GM12878 (cell line): Measurements from ENCODE around the gene SPRED3. TPM values are rescaled to one million over a fixed set of nuclear protein-coding genes. Genes with fewer than 3 reads are reported as not detected.

Source experiments
- ATAC-seq: fragments of 200-7000 bp; cut with Tn5 transposase; 3 replicates; pipeline ENCODE4 v1.9.1; 2020; ENCODE audit warnings: mild to moderate bottlenecking, moderate library complexity
- BruUV-seq: library from RNA; stranded (reverse); fragments of 400-500 nt; replicated peaks from 2 replicates; lab custom pipeline; 2021; lab: Mats Ljungman, UMichigan
- CTCF ChIA-PET: fragments of 300-600 bp; sonication (Branson Sonifier 250); formaldehyde crosslinking; extraction: SDS; loops from one replicate; lab custom pipeline; 2021; ENCODE audit warnings: inconsistent platforms; lab: Yijun Ruan, JAX
- POLR2A ChIA-PET: fragments of 350-600 bp; formaldehyde crosslinking; extraction: SDS; loops from one replicate; lab custom pipeline; 2021; ENCODE audit warnings: inconsistent platforms; lab: Charles Lee
- RAD21 ChIA-PET: fragments of 300-600 bp; sonication (Branson Sonifier 250); formaldehyde crosslinking; loops from one replicate; lab custom pipeline; 2023; ENCODE audit warnings: antibody characterized with exemption; ENCODE audit not compliant: unreplicated experiment; lab: Charles Lee
- SMC1A ChIA-PET: fragments of 300-600 bp; sonication (Branson Sonifier 250); formaldehyde crosslinking; loops from one replicate; lab custom pipeline; 2023; ENCODE audit not compliant: unreplicated experiment, uncharacterized antibody; lab: Charles Lee
- DNase-seq: peaks from one replicate; pipeline ENCODE4 v3.0.0-alpha.2; 2011; ENCODE audit warnings: low read depth, low spot score
- FAIRE-seq: peaks from 3 replicates; lab custom pipeline; 2011; peaks lifted over from hg19 to GRCh38; lab: Jason Lieb, UNC
- H2AFZ ChIP-seq: 2 replicates; pipeline ENCODE4 v1.6.0; 2011; ENCODE audit warnings: low read depth, low read length, control low read depth; ENCODE audit not compliant: control insufficient read depth
- H3K27ac ChIP-seq: 2 replicates; pipeline ENCODE4 v1.5.1; 2011; ENCODE audit warnings: control low read depth; ENCODE audit not compliant: control insufficient read depth, insufficient read depth
- H3K27me3 ChIP-seq, 2 experiments: replicated peaks in 1 of 2; 2 replicates each; pipeline versions ENCODE4 v1.6.0 to v1.6.1; 2011; ENCODE audit warnings: low read length in 1 of 2; ENCODE audit not compliant: control insufficient read depth in 2 of 2, insufficient read depth in 2 of 2
- H3K36me3 ChIP-seq, 2 experiments: 2 replicates each; pipeline ENCODE4 v1.5.1; 2011; ENCODE audit warnings: low read length in 1 of 2; ENCODE audit not compliant: control insufficient read depth in 2 of 2, insufficient read depth in 2 of 2
- H3K4me1 ChIP-seq: 2 replicates; pipeline ENCODE4 v1.6.1; 2011; ENCODE audit warnings: mild to moderate bottlenecking, low read length, moderate library complexity, mixed read lengths; ENCODE audit not compliant: control insufficient read depth, insufficient read depth
- H3K4me2 ChIP-seq: 2 replicates; pipeline ENCODE4 v1.6.0; 2011; ENCODE audit warnings: control low read depth; ENCODE audit not compliant: control insufficient read depth, insufficient read depth
- H3K4me3 ChIP-seq: fragments of 200-600 bp; sonication (generic); 2 replicates; pipeline ENCODE4 v1.5.1; 2016
- H3K79me2 ChIP-seq: 2 replicates; pipeline ENCODE4 v1.6.0; 2011; ENCODE audit warnings: low read length; ENCODE audit not compliant: control insufficient read depth, insufficient read depth
- H3K9ac ChIP-seq: 2 replicates; pipeline ENCODE4 v1.8.0; 2011; ENCODE audit warnings: low read length, control low read depth, mixed read lengths; ENCODE audit not compliant: control insufficient read depth, insufficient read depth
- H3K9me3 ChIP-seq: replicated peaks from 3 replicates; pipeline ENCODE4 v1.5.1; 2011; ENCODE audit warnings: mild to moderate bottlenecking, low read length; ENCODE audit not compliant: control insufficient read depth, insufficient read depth
- H4K20me1 ChIP-seq: 2 replicates; pipeline ENCODE4 v1.6.0; 2011; ENCODE audit not compliant: control insufficient read depth, insufficient read depth
- CBX3 ChIP-seq: fragments of 200-600 bp; sonication (generic); IDR thresholded peaks from 2 replicates; pipeline ENCODE4 v1.6.1; 2016; ENCODE audit warnings: low read depth, borderline replicate concordance
- ESRRA ChIP-seq: IDR thresholded peaks from 2 replicates; pipeline ENCODE4 v1.6.1; 2012; ENCODE audit warnings: mild to moderate bottlenecking, low read length, improper control_type of control experiment
- FOS ChIP-seq: IDR thresholded peaks from 3 replicates; pipeline ENCODE4 v1.6.1; 2011; ENCODE audit warnings: borderline replicate concordance; ENCODE audit not compliant: insufficient read length; ENCODE audit errors: extremely low read depth
- GATAD2B ChIP-seq: fragments of 450-650 bp; conservative IDR thresholded peaks from 2 replicates; pipeline ENCODE4 v1.6.1; 2017; ENCODE audit warnings: low read depth, mild to moderate bottlenecking, moderate library complexity
- HDAC2 ChIP-seq: fragments of 200-600 bp; sonication (generic); IDR thresholded peaks from 2 replicates; pipeline ENCODE4 v1.6.1; 2017
- IKZF2 ChIP-seq, 2 experiments: fragments of 450-650 bp; IDR thresholded peaks; 2 replicates each; pipeline ENCODE4 v1.6.1; 2017; ENCODE audit warnings: mild to moderate bottlenecking in 2 of 2, moderate library complexity in 2 of 2
- KAT2A ChIP-seq: conservative IDR thresholded peaks from 2 replicates; pipeline ENCODE4 v1.6.1; 2011; ENCODE audit warnings: low read depth, low read length; ENCODE audit not compliant: control insufficient read depth
- MYC ChIP-seq: IDR thresholded peaks from 2 replicates; pipeline ENCODE4 v1.6.1; 2011; ENCODE audit warnings: mild to moderate bottlenecking, low read length, moderate library complexity, inconsistent platforms; ENCODE audit not compliant: insufficient read depth, insufficient replicate concordance, insufficient read length, severe bottlenecking
- NBN ChIP-seq: fragments of 450-650 bp; IDR thresholded peaks from 2 replicates; pipeline ENCODE4 v1.6.1; 2016
- POLR2AphosphoS5 ChIP-seq: IDR thresholded peaks from 2 replicates; pipeline ENCODE4 v1.6.1; 2011; ENCODE audit warnings: mild to moderate bottlenecking, low read length, inconsistent platforms
- POU2F2 ChIP-seq: IDR thresholded peaks from 3 replicates; pipeline ENCODE4 v1.6.1; 2011; ENCODE audit warnings: low read depth, mild to moderate bottlenecking, low read length, borderline replicate concordance
- RAD21 ChIP-seq: IDR thresholded peaks from 2 replicates; pipeline ENCODE4 v1.6.1; 2011; ENCODE audit warnings: mild to moderate bottlenecking, low read depth, low read length, moderate library complexity; ENCODE audit not compliant: insufficient read depth
- RUNX3 ChIP-seq: IDR thresholded peaks from 2 replicates; pipeline ENCODE4 v1.6.1; 2012; ENCODE audit warnings: low read length, inconsistent platforms
- SIN3A ChIP-seq: IDR thresholded peaks from 2 replicates; pipeline ENCODE4 v1.6.1; 2012; ENCODE audit warnings: low read depth, low read length, improper control_type of control experiment
- SPI1 ChIP-seq: IDR thresholded peaks from 2 replicates; pipeline ENCODE4 v1.6.1; 2011; ENCODE audit warnings: low read depth, mild to moderate bottlenecking, low read length, moderate library complexity, borderline replicate concordance; ENCODE audit not compliant: insufficient read depth
- STAT1 ChIP-seq: fragments of 450-650 bp; conservative IDR thresholded peaks from 2 replicates; pipeline ENCODE4 v1.6.1; 2014; ENCODE audit warnings: antibody characterized with exemption, mild to moderate bottlenecking
- TCF7 ChIP-seq: IDR thresholded peaks from 2 replicates; pipeline ENCODE4 v1.6.1; 2014; ENCODE audit warnings: antibody characterized with exemption, borderline replicate concordance
- ZNF622 ChIP-seq: fragments of 450-650 bp; IDR thresholded peaks from 2 replicates; pipeline ENCODE4 v1.6.1; 2017; ENCODE audit warnings: mild to moderate bottlenecking, inconsistent platforms
- WGBS: methylation state at CpG from one replicate; pipeline ENCODE4 v1.1.6; 2016; ENCODE audit warnings: low lambda C conversion rate; ENCODE audit not compliant: insufficient replicate concordance, insufficient coverage; ENCODE audit errors: missing lambda C conversion rate; 5-methylcytosine and 5-hydroxymethylcytosine counted together
- in situ Hi-C: fragments of 300-500 bp; cut with MboI; formaldehyde crosslinking; loops from 9 replicates; pipeline ENCODE4 v1.14.3; 2018; ENCODE audit warnings: mixed read lengths
- intact Hi-C: fragments of 100-400 bp; cut with micrococcal nuclease; formaldehyde crosslinking; loops from one replicate; pipeline ENCODE4 v1.14.2; 2022; ENCODE audit not compliant: unreplicated experiment
- polyA plus RNA-seq, 11 experiments: library from polyadenylated mRNA; depleted of rRNA in 4 of 11; unstranded in 6 of 11; stranded (reverse) in 5 of 11; fragments of >200 nt; fragmentation: Nextera tagmentation in 4 of 11; fragmentation: Illumina TruSeq in 1 of 11; extraction: Ambion mirVana in 4 of 11; extraction: Trizol in 1 of 11; gene quantifications; 1 replicate in 1 of 11; 2 replicates in 10 of 11; pipeline versions ENCODE4 v1.2.1 to v1.2.3, GENCODE V29; 2011 to 2016; ENCODE audit warnings: inconsistent platforms in 2 of 11, missing spikeins in 2 of 11, low read depth in 1 of 11
- total RNA-seq, 4 experiments: library from RNA; depleted of rRNA in 3 of 4; stranded (reverse); fragments of >200 nt in 3 of 4; fragmentation: Illumina TruSeq in 1 of 4; extraction: Trizol in 1 of 4; gene quantifications; 2 replicates each; pipeline versions ENCODE4 v1.2.1 to v1.2.3, GENCODE V29; 2013 to 2021
- TF ChIP-seq, protein P1 (sequence below), 3 experiments: IDR thresholded peaks in 2 of 3; conservative IDR thresholded peaks in 1 of 3; 2 replicates each; pipeline ENCODE4 v1.5.1; 2011; ENCODE audit warnings: low read depth in 3 of 3, low read length in 3 of 3, mild to moderate bottlenecking in 3 of 3, control low read depth in 2 of 3, moderate library complexity in 2 of 3, inconsistent platforms in 1 of 3, mixed read lengths in 1 of 3; ENCODE audit not compliant: control insufficient read depth in 2 of 3, insufficient read depth in 1 of 3; ENCODE audit errors: extremely low read depth in 1 of 3

SPRED3 gene
- total and polyA plus RNA-seq, 10 of the 15 experiments (the other 5 are each of a cell fraction or from before 2014, with no cell fraction given) = 0.09 to 1.5 (median 0.31) TPM; not detected in 2

DNA sequence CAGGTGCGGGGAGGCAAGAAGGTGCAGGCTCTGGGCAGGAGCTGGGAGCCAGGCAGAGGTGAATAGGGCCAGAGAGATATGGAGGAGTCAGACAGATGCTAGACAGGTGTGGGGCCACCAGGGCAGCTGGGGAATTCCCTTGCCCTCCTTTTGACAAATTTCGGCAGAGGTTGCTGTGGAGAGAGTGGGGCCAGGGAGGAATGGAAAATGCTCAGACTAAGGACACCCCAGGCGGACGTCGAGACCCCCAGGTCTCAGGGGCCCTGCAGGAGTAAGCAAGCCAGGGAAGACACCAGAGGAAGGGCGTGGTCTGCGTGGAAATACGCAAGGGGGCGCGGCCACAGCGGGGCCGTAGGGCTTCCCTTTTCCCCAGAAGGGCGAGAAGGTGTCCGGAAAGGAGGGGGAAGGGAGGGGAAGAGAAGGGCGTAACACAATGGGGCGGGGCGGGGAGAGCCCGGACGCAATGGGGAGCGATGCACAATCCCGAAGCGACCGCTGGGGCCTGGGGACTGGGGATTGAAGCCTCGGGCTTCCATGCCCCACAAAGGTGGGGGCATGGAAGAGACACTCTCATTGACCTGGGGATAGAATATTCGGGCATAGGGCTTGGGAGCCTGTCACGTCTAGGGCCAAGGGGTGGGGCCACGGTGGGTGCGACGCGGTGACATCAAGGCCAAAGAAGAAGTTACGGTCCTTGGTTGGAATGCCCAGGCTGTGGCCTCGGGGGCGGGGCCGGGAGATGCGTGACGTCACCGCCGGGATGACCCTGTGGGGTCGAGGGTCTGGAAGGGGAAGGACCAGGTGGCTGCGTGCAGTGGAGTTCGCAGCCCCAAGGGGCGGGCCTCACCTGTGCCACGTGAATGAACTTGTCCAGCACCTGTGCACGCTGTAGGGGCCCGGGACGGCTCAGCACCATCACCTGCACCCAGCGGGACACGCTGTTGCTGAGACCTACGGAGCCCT, 29.3 kb downstream of the SPRED3 start (continued):
- TF ChIP-seq SPI1 = peak; percentile 44; the same call in 1 of the 2 replicates
- TF ChIP-seq, protein P1, sequence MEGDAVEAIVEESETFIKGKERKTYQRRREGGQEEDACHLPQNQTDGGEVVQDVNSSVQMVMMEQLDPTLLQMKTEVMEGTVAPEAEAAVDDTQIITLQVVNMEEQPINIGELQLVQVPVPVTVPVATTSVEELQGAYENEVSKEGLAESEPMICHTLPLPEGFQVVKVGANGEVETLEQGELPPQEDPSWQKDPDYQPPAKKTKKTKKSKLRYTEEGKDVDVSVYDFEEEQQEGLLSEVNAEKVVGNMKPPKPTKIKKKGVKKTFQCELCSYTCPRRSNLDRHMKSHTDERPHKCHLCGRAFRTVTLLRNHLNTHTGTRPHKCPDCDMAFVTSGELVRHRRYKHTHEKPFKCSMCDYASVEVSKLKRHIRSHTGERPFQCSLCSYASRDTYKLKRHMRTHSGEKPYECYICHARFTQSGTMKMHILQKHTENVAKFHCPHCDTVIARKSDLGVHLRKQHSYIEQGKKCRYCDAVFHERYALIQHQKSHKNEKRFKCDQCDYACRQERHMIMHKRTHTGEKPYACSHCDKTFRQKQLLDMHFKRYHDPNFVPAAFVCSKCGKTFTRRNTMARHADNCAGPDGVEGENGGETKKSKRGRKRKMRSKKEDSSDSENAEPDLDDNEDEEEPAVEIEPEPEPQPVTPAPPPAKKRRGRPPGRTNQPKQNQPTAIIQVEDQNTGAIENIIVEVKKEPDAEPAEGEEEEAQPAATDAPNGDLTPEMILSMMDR (IDR thresholded peaks at IDR 0.05 in 2 of 3, conservative IDR thresholded peaks at IDR 0.05 in 1 of 3; ENCODE audit: control insufficient read depth in 2 of 3, extremely low read depth in 1 of 3, insufficient read depth in 1 of 3, low read depth in 3 of 3, low read length in 3 of 3) = peak in 1 of 3 experiments; percentile 1; a peak in 1 of 6 replicates
- TF ChIP-seq IKZF2 (IDR thresholded peaks at IDR 0.05) = peak; percentile 31 to 36; a peak in 2 of 4 replicates

- Histone ChIP-seq H3K27ac (no peak overlapping the region), H3K4me1 (peaks cover 10% of the 10 kb centered on the region), H3K36me3 (no peaks in the 10 kb centered on the region), H3K27me3 (no peaks in the 10 kb centered on the region; a peak in 1 of 4 replicates), H3K9ac (no peak overlapping the region), H4K20me1 (no peaks in the 10 kb centered on the region), H3K4me2 (no peak overlapping the region), H3K9me3 (no peaks in the 10 kb centered on the region), H3K79me2 (no peaks in the 10 kb centered on the region), H3K4me3 (no peak overlapping the region), H2AFZ (no peak overlapping the region)
- intact Hi-C loops (no loop called here), in situ Hi-C loops (loop anchor here (25.0 kb wide), 1 partner anchor 216 kb away; the partner anchor contains the start of gene ACTN4)
- SMC1A ChIA-PET = no interaction called here
- POLR2A ChIA-PET = no interaction called here
- no peak for ATAC-seq
- FAIRE-seq = no peak
- BruUV-seq = no TSS peak
- RAD21 ChIA-PET = no interaction called here
- WGBS = 65% methylated on average over 9 of the region's 9 CpGs
- CTCF ChIA-PET = no interaction called here
- DNase-seq = no peak
- TF ChIP-seq FOS = no peak
- no peak for TF ChIP-seq MYC
- no peak for TF ChIP-seq KAT2A
- no peak for TF ChIP-seq RAD21
- TF ChIP-seq GATAD2B = no peak
- no peak for TF ChIP-seq ESRRA
- TF ChIP-seq STAT1 = no peak
- no peak for TF ChIP-seq POLR2AphosphoS5
- no peak for TF ChIP-seq CBX3
- TF ChIP-seq ZNF622 = no peak
- no peak for TF ChIP-seq NBN
- no peak for TF ChIP-seq TCF7
- TF ChIP-seq RUNX3 = no peak
- no peak for TF ChIP-seq POU2F2
- no peak for TF ChIP-seq SIN3A
- no peak for TF ChIP-seq HDAC2
These were observed 32.4 kb downstream of the SPRED3 start for GRCh38 chr19:38420935-38421334.
